ENCODE data around the gene ING3.

The ING3 gene

GRCh38 chr7:120950539-120951308, at the start of gene ING3:
ING3 (plus strand) TSS chr7:120950777; CDS start chr7:120950897, 120 bp downstream.
- H3K27ac Mint-ChIP-seq = peak within 1 kb of the TSS; percentile 96
- peak within 1 kb of the TSS; percentile 89 for H3K4me3 Mint-ChIP-seq
- peaks cover 23% of the 10 kb centered on the region for H3K36me3 Mint-ChIP-seq
- H3K4me1 Mint-ChIP-seq = peaks cover 32% of the 10 kb centered on the region
- DNase-seq = peak; percentile 98
- no peaks in the 10 kb centered on the region for H3K9me3 Mint-ChIP-seq
- CTCF ChIA-PET = no interaction called here
- peaks cover 20% of the 10 kb centered on the region for H3K27me3 Mint-ChIP-seq

GRCh38 chr7:120915314-120916105, 35.1 kb upstream of the ING3 start:
- CTCF ChIA-PET = no interaction called here
- Mint-ChIP-seq H3K27ac (no peak overlapping the region), H3K27me3 (no peaks in the 10 kb centered on the region)

GRCh38 chr7:120916121-120916520, 34.5 kb upstream of the ING3 start:
- H3K36me3 Mint-ChIP-seq = no peaks in the 10 kb centered on the region
- no peak overlapping the region for H3K27ac Mint-ChIP-seq
- CTCF ChIA-PET = no interaction called here
- no peaks in the 10 kb centered on the region for H3K9me3 Mint-ChIP-seq
- no peaks in the 10 kb centered on the region for H3K4me1 Mint-ChIP-seq
- no peak overlapping the region for H3K4me3 Mint-ChIP-seq
- no peaks in the 10 kb centered on the region for H3K27me3 Mint-ChIP-seq
- no peak for DNase-seq

More at GRCh38 chr7:120915314-120916105, 35.1 kb upstream of the ING3 start:
- no peak for DNase-seq
- Mint-ChIP-seq H3K36me3 (no peaks in the 10 kb centered on the region), H3K9me3 (no peaks in the 10 kb centered on the region), H3K4me3 (no peak overlapping the region), H3K4me1 (no peaks in the 10 kb centered on the region)

DNA sequence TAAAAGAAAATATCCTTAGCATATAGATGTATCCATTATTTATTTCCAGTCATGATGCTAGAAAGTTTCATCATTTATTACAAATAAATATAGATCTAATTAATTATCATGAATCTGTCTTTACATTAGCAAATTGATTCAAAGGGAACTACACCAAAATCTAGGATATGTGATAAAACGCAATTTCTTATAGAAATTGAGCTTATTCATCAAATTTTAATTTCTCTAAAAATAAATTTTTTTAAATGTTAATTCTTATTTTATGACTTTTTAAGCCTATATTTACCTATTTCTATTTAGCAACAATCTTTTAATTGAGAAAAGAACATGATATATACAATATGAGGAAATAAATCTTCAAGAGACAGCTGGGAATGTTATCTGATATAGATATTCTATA, 34.0 kb upstream of the ING3 start:
- Mint-ChIP-seq H3K27me3 (no peaks in the 10 kb centered on the region), H3K4me3 (no peak overlapping the region), H3K36me3 (no peaks in the 10 kb centered on the region), H3K27ac (no peak overlapping the region), H3K4me1 (no peaks in the 10 kb centered on the region), H3K9me3 (no peaks in the 10 kb centered on the region)
- CTCF ChIA-PET = no interaction called here
- no peak for DNase-seq

DNA sequence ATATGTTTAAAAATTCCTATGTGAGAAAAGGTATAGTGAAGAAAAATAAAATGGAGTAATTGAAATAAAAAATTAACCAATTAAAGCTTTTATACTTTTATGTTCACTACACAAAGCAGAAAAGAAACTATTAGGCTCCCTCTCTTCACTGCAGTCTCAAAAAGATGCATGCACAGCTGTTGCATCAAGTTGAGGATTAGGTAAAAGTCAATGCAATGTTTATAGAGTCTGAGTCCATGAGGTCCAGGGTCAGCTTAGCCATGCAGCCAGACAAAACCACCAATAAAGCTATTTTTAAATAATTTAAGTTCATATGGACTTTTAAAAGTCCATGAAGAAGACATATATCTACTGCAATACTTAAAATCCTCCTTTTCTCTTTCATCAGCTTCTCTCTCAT, 31.1 kb upstream of the ING3 start:
- Mint-ChIP-seq H3K4me3 (no peak overlapping the region), H3K9me3 (no peaks in the 10 kb centered on the region), H3K4me1 (no peaks in the 10 kb centered on the region), H3K27ac (no peak overlapping the region), H3K36me3 (no peaks in the 10 kb centered on the region), H3K27me3 (no peaks in the 10 kb centered on the region)
- CTCF ChIA-PET = no interaction called here
- DNase-seq = no peak

DNA sequence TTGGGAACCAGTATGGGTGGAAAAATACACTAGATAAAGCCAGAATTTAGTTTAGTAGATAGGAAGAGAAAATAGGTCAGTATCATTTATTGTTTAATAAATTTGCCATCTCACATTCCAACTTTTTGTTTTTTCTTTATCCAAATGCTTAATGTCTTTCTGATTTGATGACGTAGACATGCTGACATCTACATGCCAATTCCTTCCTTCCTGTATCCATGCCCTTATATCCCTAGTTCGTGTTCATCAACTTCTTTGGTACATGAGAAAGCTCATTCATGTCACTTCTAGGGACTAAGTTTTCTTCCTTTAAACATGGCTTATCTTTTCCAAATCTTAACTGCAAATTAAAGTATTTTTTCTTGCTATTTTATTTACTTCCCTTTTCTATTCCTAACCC, 30.5 kb upstream of the ING3 start:
- CTCF ChIA-PET = no interaction called here
- Mint-ChIP-seq H3K4me3 (no peak overlapping the region), H3K9me3 (no peaks in the 10 kb centered on the region), H3K4me1 (no peaks in the 10 kb centered on the region), H3K27me3 (peaks cover 3% of the 10 kb centered on the region), H3K27ac (no peak overlapping the region), H3K36me3 (no peaks in the 10 kb centered on the region)
- DNase-seq = no peak

DNA sequence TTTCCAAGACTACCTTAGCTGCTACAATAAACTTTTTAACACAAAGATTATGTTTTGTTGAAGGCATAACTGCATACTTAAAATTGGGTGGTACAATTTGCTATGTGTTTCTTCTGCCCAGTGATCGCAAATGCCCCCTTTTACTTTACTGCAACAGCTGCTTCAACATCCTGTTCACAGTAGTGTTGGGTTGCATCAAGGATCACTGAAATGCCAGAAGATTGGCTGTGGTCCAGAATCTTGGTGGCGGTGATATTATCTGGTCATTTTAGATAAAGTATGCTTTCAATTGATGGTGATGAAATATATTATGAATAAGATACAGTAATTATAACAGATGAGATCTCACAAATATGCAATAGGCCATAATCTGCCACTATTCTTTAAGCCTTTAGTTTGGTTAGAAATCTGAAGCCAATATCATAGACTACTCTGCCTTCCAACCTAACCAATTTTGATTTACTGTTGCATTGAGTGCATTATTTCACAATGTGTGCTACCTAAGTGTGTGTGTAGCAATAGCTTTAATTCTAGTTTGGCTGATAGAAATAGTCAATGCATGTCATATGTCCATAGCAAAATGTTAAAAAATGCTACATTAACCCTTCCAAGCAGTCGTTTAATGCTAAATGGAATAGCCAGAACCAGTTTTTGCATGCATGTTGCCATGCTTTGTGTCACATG, 29.8 kb upstream of the ING3 start:
- no peaks in the 10 kb centered on the region for H3K36me3 Mint-ChIP-seq
- DNase-seq = no peak
- H3K4me3 Mint-ChIP-seq = no peak overlapping the region
- CTCF ChIA-PET = no interaction called here
- H3K9me3 Mint-ChIP-seq = no peaks in the 10 kb centered on the region
- H3K27ac Mint-ChIP-seq = no peak overlapping the region
- H3K27me3 Mint-ChIP-seq = peaks cover 8% of the 10 kb centered on the region
- H3K4me1 Mint-ChIP-seq = no peaks in the 10 kb centered on the region

GRCh38 chr7:120924837-120925236, 25.7 kb upstream of the ING3 start:
- peaks cover 8% of the 10 kb centered on the region for H3K27me3 Mint-ChIP-seq
- no peak overlapping the region for H3K4me3 Mint-ChIP-seq
- CTCF ChIA-PET = no interaction called here
- no peaks in the 10 kb centered on the region for H3K9me3 Mint-ChIP-seq
- DNase-seq = no peak
- no peaks in the 10 kb centered on the region for H3K4me1 Mint-ChIP-seq
- H3K36me3 Mint-ChIP-seq = no peaks in the 10 kb centered on the region
- H3K27ac Mint-ChIP-seq = no peak overlapping the region

DNA sequence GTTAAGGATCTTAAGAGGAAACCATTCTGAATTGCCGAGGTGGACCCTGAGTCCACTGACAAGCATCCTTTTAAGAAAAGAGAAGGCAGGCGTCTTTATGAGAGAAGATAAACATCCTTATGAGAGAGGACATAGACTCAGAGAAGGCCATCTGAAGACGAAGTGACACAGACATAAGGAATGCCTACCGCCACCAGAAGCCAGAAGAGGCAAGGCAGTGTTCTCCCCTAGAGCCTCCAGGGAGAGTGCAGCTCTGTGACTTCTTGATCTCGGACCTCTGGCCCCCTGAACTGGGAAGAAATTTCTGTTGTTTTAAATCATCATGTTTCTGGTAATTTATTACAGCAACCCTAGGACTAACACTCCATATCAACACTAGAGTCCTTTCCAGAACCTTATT, 25.2 kb upstream of the ING3 start:
- H3K9me3 Mint-ChIP-seq = no peaks in the 10 kb centered on the region
- CTCF ChIA-PET = no interaction called here
- no peaks in the 10 kb centered on the region for H3K4me1 Mint-ChIP-seq
- H3K4me3 Mint-ChIP-seq = no peak overlapping the region
- peaks cover 8% of the 10 kb centered on the region for H3K27me3 Mint-ChIP-seq
- DNase-seq = no peak
- H3K27ac Mint-ChIP-seq = no peak overlapping the region
- no peaks in the 10 kb centered on the region for H3K36me3 Mint-ChIP-seq

DNA sequence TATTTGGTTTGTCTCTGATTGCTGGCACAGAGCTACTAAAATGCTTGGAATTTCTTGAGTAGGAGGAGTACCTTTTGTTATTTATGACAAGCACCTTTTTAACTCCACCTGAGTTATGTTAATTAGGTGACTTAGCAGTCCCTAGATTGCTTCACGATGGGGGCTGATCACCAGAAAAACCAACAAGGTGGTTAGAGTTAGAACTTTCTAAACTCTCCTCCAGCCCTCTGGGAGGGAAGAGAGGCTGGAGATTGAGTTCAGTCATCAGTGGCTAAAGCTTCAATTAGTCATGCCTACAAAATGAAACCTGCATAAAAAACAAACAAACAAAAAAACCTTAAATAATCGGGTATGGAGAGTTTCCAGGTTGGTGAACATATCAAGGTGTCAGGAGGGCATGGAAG, 23.6 kb upstream of the ING3 start:
- Mint-ChIP-seq H3K27me3 (peaks cover 10% of the 10 kb centered on the region), H3K9me3 (no peaks in the 10 kb centered on the region), H3K4me1 (no peaks in the 10 kb centered on the region), H3K4me3 (no peak overlapping the region), H3K36me3 (no peaks in the 10 kb centered on the region), H3K27ac (no peak overlapping the region)
- CTCF ChIA-PET = interaction anchor here (0.6 kb wide), 1 partner anchor 318 kb away, joined by 3 read pairs; no protein-coding TSS in a partner anchor
- DNase-seq = no peak

DNA sequence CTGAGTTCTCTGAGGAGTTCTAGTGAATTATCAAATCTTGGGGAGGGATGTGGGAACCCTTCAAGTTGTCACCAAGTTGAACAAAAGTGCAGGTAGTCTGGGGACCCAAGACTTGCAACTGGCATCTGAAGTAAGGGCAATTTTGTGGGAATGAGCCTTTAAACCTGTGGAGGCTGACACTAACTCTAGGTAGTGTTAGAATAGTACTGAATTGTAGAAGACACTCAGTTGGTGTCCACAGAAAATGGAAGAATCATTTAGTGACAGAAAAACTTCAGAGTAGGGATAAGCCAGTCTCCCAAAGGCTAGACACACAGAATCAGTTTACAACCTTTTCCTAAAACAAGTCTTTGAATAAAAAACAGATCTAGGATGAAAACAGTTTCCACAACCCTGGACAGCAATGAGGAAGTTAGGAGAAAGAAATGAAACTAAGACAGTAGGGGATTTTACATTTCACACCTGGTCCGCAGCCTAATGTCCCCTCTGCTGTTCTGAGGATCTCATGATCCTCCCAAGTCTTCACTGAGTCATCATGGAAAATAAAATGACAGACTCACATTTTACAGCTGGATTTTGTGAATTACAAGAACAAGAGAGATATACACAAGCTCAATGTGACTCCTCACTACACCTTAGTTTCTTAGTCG, 23.0 kb upstream of the ING3 start:
- no peaks in the 10 kb centered on the region for H3K4me1 Mint-ChIP-seq
- H3K27ac Mint-ChIP-seq = no peak overlapping the region
- no peak for DNase-seq
- no peaks in the 10 kb centered on the region for H3K9me3 Mint-ChIP-seq
- H3K27me3 Mint-ChIP-seq = peaks cover 12% of the 10 kb centered on the region
- H3K36me3 Mint-ChIP-seq = no peaks in the 10 kb centered on the region
- H3K4me3 Mint-ChIP-seq = no peak overlapping the region
- CTCF ChIA-PET = interaction anchor here (0.6 kb wide), 1 partner anchor 70 kb away, joined by 3 read pairs; the partner anchor contains the start of gene TSPAN12

- no peaks in the 10 kb centered on the region for H3K9me3 Mint-ChIP-seq
- CTCF ChIA-PET = interaction anchor here (1.0 to 1.8 kb wide), 2 partner anchors 10 to 124 kb away, joined by 3 to 7 read pairs; no protein-coding TSS in a partner anchor
- H3K4me3 Mint-ChIP-seq = no peak overlapping the region
- no peak for DNase-seq
- no peaks in the 10 kb centered on the region for H3K36me3 Mint-ChIP-seq
- no peaks in the 10 kb centered on the region for H3K4me1 Mint-ChIP-seq
- H3K27me3 Mint-ChIP-seq = peaks cover 4% of the 10 kb centered on the region
- H3K27ac Mint-ChIP-seq = no peak overlapping the region
These were observed 19.3 kb upstream of the ING3 start for GRCh38 chr7:120931243-120931642.

DNA sequence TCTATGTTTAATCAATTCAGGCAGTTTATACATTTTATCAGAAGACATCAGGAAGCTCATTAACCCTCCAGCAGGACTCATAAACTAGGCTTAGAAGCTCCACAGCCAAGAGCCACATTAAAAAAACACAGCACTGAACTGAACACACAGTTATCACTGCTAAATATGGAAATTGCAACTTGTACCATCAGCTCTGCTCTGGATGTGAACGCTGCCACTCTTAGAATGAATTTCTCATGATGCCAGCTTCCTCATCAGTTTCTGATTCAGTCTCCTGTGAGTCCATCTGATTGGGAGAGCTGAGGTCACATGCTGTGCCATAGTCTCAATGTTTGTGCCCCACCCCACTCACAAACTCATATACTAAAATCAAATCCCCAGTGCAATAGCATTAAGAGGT, 17.1 kb upstream of the ING3 start:
- Mint-ChIP-seq H3K27me3 (peaks cover 4% of the 10 kb centered on the region), H3K4me3 (no peak overlapping the region), H3K4me1 (no peaks in the 10 kb centered on the region), H3K27ac (no peak overlapping the region), H3K36me3 (no peaks in the 10 kb centered on the region), H3K9me3 (no peaks in the 10 kb centered on the region)
- CTCF ChIA-PET = no interaction called here
- DNase-seq = no peak

DNA sequence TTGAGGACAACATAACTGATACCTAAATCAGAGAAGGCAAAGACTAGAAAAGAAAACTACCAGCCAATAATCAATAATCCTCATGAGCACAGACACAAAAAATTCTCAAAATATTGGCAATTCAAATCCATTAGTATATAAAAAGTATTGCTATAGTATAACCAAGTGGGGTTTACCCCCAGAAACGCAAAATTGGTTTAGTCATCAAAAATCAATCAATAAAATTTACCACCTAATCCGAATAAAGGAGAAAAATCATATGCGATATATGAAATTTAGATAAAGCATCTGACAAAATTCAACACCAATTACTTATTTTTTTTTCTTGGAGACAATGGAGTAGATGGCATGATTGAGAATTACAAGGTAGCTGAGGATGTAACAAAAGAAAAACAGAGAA, 11.2 kb upstream of the ING3 start:
- DNase-seq = no peak
- CTCF ChIA-PET = no interaction called here

More for the DNA sequence above, 11.2 kb upstream of the ING3 start:
- no peaks in the 10 kb centered on the region for H3K27me3 Mint-ChIP-seq
- H3K36me3 Mint-ChIP-seq = no peaks in the 10 kb centered on the region
- H3K27ac Mint-ChIP-seq = no peak overlapping the region
- H3K4me1 Mint-ChIP-seq = no peaks in the 10 kb centered on the region
- H3K4me3 Mint-ChIP-seq = no peak overlapping the region
- no peaks in the 10 kb centered on the region for H3K9me3 Mint-ChIP-seq

All from activated naive CD4-positive, alpha-beta T cell treated with anti-CD3 and anti-CD28 coated beads, Interleukin-2, amount 10 ng/mL, durations not matched to agents 7 days and 5 days (primary cell).